ENCODE data around the gene SIRT1. TPM values are rescaled to one million over a fixed set of nuclear protein-coding genes. Genes with fewer than 3 reads are reported as not detected.

SIRT1 gene
- total and polyA plus RNA-seq, 2 donors (not counting 3 experiments of a cell fraction or from before 2014, with no cell fraction given), result 3.7 to 14.8 TPM

DNA sequence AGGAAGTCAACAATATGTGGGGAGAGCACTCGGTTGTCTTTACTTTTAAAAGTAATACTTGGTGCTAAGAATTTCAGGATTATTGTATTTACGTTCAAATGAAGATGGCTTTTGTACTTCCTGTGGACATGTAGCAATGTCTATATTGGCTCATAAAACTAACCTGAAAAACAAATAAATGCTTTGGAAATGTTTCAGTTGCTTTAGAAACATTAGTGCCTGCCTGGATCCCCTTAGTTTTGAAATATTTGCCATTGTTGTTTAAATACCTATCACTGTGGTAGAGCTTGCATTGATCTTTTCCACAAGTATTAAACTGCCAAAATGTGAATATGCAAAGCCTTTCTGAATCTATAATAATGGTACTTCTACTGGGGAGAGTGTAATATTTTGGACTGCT lies 32.7 kb downstream of the SIRT1 start:
- POLR2A ChIA-PET, result no interaction called here
- no TSS peak for BruUV-seq (replicated peaks)

DNA sequence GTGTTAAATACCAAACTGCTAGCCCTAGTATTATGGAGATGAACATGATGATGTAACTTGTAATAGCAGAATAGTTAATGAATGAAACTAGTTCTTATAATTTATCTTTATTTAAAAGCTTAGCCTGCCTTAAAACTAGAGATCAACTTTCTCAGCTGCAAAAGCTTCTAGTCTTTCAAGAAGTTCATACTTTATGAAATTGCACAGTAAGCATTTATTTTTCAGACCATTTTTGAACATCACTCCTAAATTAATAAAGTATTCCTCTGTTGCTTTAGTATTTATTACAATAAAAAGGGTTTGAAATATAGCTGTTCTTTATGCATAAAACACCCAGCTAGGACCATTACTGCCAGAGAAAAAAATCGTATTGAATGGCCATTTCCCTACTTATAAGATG lies 33.2 kb downstream of the SIRT1 start:
- no peaks in the 10 kb centered on the region for H3K4me1 ChIP-seq (ENCODE audit: control insufficient read depth, extremely low read depth, insufficient read depth, low read length)
- H3K27ac ChIP-seq (ENCODE audit: insufficient read depth, low read depth, low read length), result no peak overlapping the region
- H2AFZ ChIP-seq (ENCODE audit: low read depth, low read length), result no peak overlapping the region
- no peak overlapping the region for H3K9ac ChIP-seq (replicated peaks; ENCODE audit: extremely low read depth, insufficient read depth, low read length)
- H3K79me2 ChIP-seq (ENCODE audit: control insufficient read depth, insufficient read depth, low read length), result no peaks in the 10 kb centered on the region
- H3K4me2 ChIP-seq (ENCODE audit: insufficient read depth, low read length), result no peak overlapping the region
- no TSS peak for BruUV-seq (replicated peaks)
- H4K20me1 ChIP-seq (replicated peaks; ENCODE audit: control insufficient read depth, extremely low read depth, insufficient read depth, low read length), result no peaks in the 10 kb centered on the region
- H3K27me3 ChIP-seq (ENCODE audit: control insufficient read depth in 2 of 2, insufficient read depth in 2 of 2, low read length in 2 of 2), result no peaks in the 10 kb centered on the region
- dilution Hi-C loops (cut with MboI; ENCODE audit: extremely low pct_ligation_motif_present, low sequenced_read_pairs) (loop anchor here (25.0 kb wide), 1 partner anchor 120 kb away; no protein-coding TSS in a partner anchor), intact Hi-C loops (cut with micrococcal nuclease) (no loop called here)
- peaks cover 5 to 21% of the 10 kb centered on the region in 2 experiments for H3K36me3 ChIP-seq (ENCODE audit: control insufficient read depth in 2 of 2, extremely low read depth in 1 of 2, insufficient read depth in 2 of 2, low read length in 2 of 2)
- FAIRE-seq (no peak), DNase-seq (ENCODE audit: low read depth, low spot score) (no peak)
- POLR2A ChIA-PET, result no interaction called here
- H3K9me3 ChIP-seq (replicated peaks; ENCODE audit: control insufficient read depth, insufficient read depth, low read length), result no peaks in the 10 kb centered on the region
- no peaks in the 10 kb centered on the region for H3K9me1 ChIP-seq (replicated peaks; ENCODE audit: control insufficient read depth, extremely low read depth, insufficient read depth, low read length)
- CTCF ChIA-PET, result interaction anchor here (0.9 kb wide), 1 partner anchor 9 kb away, joined by 4 read pairs; no protein-coding TSS in a partner anchor
- no peak overlapping the region for H3K4me3 ChIP-seq (replicated peaks in 1 of 3; ENCODE audit: insufficient read depth in 1 of 3, low read depth in 1 of 3, low read length in 3 of 3)
- no peak for TF ChIP-seq GATA2 (IDR thresholded peaks at IDR 0.05; ENCODE audit: insufficient read depth, insufficient read length, low read depth, low read length)
- TF ChIP-seq FOS (IDR thresholded peaks at IDR 0.05; ENCODE audit: borderline replicate concordance, insufficient read depth, low read length), result no peak
- TF ChIP-seq, protein P1, sequence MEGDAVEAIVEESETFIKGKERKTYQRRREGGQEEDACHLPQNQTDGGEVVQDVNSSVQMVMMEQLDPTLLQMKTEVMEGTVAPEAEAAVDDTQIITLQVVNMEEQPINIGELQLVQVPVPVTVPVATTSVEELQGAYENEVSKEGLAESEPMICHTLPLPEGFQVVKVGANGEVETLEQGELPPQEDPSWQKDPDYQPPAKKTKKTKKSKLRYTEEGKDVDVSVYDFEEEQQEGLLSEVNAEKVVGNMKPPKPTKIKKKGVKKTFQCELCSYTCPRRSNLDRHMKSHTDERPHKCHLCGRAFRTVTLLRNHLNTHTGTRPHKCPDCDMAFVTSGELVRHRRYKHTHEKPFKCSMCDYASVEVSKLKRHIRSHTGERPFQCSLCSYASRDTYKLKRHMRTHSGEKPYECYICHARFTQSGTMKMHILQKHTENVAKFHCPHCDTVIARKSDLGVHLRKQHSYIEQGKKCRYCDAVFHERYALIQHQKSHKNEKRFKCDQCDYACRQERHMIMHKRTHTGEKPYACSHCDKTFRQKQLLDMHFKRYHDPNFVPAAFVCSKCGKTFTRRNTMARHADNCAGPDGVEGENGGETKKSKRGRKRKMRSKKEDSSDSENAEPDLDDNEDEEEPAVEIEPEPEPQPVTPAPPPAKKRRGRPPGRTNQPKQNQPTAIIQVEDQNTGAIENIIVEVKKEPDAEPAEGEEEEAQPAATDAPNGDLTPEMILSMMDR (IDR thresholded peaks at IDR 0.05; ENCODE audit: extremely low read depth in 1 of 2, insufficient read depth in 1 of 2, low read depth in 1 of 2, low read length in 2 of 2), result no peak
- TF ChIP-seq POLR2AphosphoS5 (IDR thresholded peaks at IDR 0.05; ENCODE audit: insufficient read depth, low read depth, low read length), result no peak
- no peak for TF ChIP-seq EZH2 (IDR thresholded peaks at IDR 0.05; ENCODE audit: borderline replicate concordance, low read depth, low read length, severe bottlenecking)
- TF ChIP-seq POLR2A (IDR thresholded peaks at IDR 0.05; ENCODE audit: low read depth, low read length), result no peak
- TF ChIP-seq MYC (IDR thresholded peaks at IDR 0.05; ENCODE audit: low read depth, low read length), result no peak
- TF ChIP-seq, protein P2, sequence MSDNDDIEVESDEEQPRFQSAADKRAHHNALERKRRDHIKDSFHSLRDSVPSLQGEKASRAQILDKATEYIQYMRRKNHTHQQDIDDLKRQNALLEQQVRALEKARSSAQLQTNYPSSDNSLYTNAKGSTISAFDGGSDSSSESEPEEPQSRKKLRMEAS (IDR thresholded peaks at IDR 0.05; ENCODE audit: insufficient read depth, insufficient read length), result no peak
- no peak for TF ChIP-seq JUN (IDR thresholded peaks at IDR 0.05; ENCODE audit: borderline replicate concordance, insufficient read depth, insufficient read length, low read depth)

More for the DNA sequence above, 32.7 kb downstream of the SIRT1 start:
- dilution Hi-C loops (cut with MboI; ENCODE audit: extremely low pct_ligation_motif_present, low sequenced_read_pairs), result loop anchor here (25.0 kb wide), 1 partner anchor 120 kb away; no protein-coding TSS in a partner anchor
- H3K4me1 ChIP-seq (ENCODE audit: control insufficient read depth, extremely low read depth, insufficient read depth, low read length), result no peaks in the 10 kb centered on the region
- TF ChIP-seq EZH2 (IDR thresholded peaks at IDR 0.05; ENCODE audit: borderline replicate concordance, low read depth, low read length, severe bottlenecking), result no peak
- no peak for TF ChIP-seq POLR2AphosphoS5 (IDR thresholded peaks at IDR 0.05; ENCODE audit: insufficient read depth, low read depth, low read length)
- no peak for TF ChIP-seq GATA2 (IDR thresholded peaks at IDR 0.05; ENCODE audit: insufficient read depth, insufficient read length, low read depth, low read length)
- no peaks in the 10 kb centered on the region for H3K9me3 ChIP-seq (replicated peaks; ENCODE audit: control insufficient read depth, insufficient read depth, low read length)
- H3K79me2 ChIP-seq (ENCODE audit: control insufficient read depth, insufficient read depth, low read length), result no peaks in the 10 kb centered on the region
- H3K4me2 ChIP-seq (ENCODE audit: insufficient read depth, low read length), result no peak overlapping the region
- CTCF ChIA-PET, result interaction anchor here (0.9 to 1.0 kb wide), 2 partner anchors 10 to 62 kb away, joined by 3 to 4 read pairs; no protein-coding TSS in a partner anchor
- no peak overlapping the region for H3K9ac ChIP-seq (replicated peaks; ENCODE audit: extremely low read depth, insufficient read depth, low read length)
- intact Hi-C loops (cut with micrococcal nuclease), result no loop called here
- H2AFZ ChIP-seq (ENCODE audit: low read depth, low read length), result no peak overlapping the region
- H4K20me1 ChIP-seq (replicated peaks; ENCODE audit: control insufficient read depth, extremely low read depth, insufficient read depth, low read length), result no peaks in the 10 kb centered on the region
- H3K27ac ChIP-seq (ENCODE audit: insufficient read depth, low read depth, low read length), result no peak overlapping the region
- no peaks in the 10 kb centered on the region for H3K27me3 ChIP-seq (ENCODE audit: control insufficient read depth in 2 of 2, insufficient read depth in 2 of 2, low read length in 2 of 2)
- H3K4me3 ChIP-seq (replicated peaks in 1 of 3; ENCODE audit: insufficient read depth in 1 of 3, low read depth in 1 of 3, low read length in 3 of 3), result no peak overlapping the region
- H3K9me1 ChIP-seq (replicated peaks; ENCODE audit: control insufficient read depth, extremely low read depth, insufficient read depth, low read length), result no peaks in the 10 kb centered on the region
- no peak for DNase-seq (ENCODE audit: low read depth, low spot score)
- FAIRE-seq, result no peak
- H3K36me3 ChIP-seq (ENCODE audit: control insufficient read depth in 2 of 2, extremely low read depth in 1 of 2, insufficient read depth in 2 of 2, low read length in 2 of 2), result peaks cover 5 to 21% of the 10 kb centered on the region in 2 experiments

Measured in endothelial cell of umbilical vein (primary cell).